GM19468 (cell line): ENCODE results near the gene POLR2F.
"Not testable (repeated sequence)": the region's sequence is repeated elsewhere in the genome, so short reads cannot be mapped to it uniquely, and the experiment has no call there.

Experiments used
- ATAC-seq: cut with Tn5 transposase; IDR thresholded peaks from one replicate; pipeline ENCODE4 v1.9.1; 2021; ENCODE audit warnings: mild to moderate bottlenecking, moderate library complexity, moderate number of reproducible peaks; ENCODE audit not compliant: unreplicated experiment; ENCODE audit errors: extremely low read depth

Gene POLR2F

DNA sequence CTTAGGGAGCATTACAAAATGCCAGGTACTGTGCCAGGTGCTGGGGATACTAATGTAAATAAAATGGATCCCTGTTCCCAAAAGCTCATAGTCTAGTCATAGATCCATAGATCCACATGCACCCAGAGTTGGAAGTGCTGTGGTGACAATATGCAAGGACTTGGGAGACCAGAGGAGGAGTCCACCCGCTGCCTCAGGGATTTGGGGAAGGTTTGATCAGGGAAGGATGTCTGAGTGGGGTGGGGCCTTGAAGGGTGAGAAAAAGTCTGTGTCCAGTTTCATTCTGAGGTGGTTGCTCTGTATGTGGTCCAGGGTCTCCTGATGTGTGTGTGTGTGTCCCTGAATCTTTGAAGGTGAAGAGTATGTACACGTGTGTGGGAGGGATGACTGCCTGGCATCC is 21.7 kb downstream of the POLR2F start:
- ATAC-seq = no peak

DNA sequence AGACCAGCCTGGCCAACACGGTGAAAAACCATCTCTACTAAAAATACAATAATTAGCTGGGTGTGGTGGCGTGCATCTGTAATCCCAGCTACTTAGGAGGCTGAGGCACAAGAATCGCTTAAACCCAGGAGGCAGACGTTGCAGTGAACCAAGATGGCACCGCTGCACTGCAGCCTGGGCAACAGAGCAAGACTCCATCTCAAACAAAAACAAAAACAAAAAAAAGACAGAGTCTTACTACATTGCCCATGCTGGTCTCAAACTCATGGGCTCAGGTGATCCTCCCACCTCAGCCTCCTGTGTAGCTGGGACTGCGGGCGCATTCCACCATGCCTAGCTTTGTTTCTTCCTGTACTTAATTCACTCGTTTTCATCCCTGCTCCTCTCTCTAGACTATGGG is 22.5 kb downstream of the POLR2F start:
- not testable (repeated sequence) for ATAC-seq

DNA sequence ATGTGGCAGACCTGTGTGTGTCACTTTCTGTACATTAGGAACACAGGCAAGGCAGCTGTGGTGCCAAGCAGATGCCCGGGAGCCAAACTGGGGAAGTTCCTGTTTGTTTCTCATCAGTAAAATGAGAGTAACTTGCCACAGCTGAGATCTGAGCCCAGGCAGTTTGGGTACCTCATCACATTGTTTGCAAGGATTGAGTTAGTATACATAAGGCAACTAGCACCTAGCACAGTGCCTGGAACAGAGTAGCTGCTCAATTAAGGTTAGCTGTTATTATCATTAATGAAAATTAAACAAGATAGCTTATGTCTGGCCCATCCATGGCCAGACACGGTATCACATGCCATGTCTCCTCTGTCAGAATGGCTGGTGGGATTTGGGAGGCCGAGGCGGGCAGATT is 23.0 kb downstream of the POLR2F start:
- no peak for ATAC-seq

DNA sequence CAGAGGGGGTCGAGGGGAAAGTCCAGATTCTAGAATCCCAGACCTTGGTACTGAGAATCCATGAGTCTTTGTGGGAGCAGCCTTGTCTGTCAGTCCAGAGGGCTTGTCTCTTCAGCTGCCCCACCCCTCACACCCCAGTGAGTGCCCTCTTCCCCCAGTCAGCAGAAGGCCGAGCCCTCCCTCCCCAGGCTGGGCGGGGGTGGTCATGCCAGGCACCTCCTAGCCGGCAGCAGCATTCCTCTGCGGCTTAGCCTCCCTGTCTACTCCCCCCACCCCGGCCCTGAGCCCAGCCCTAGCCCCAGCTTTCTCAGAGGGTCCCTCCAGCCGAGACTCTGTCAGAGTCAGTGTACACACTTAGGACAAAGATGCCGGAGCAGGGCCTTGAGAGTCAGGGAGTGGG is 26.3 kb downstream of the POLR2F start:
- no peak for ATAC-seq

DNA sequence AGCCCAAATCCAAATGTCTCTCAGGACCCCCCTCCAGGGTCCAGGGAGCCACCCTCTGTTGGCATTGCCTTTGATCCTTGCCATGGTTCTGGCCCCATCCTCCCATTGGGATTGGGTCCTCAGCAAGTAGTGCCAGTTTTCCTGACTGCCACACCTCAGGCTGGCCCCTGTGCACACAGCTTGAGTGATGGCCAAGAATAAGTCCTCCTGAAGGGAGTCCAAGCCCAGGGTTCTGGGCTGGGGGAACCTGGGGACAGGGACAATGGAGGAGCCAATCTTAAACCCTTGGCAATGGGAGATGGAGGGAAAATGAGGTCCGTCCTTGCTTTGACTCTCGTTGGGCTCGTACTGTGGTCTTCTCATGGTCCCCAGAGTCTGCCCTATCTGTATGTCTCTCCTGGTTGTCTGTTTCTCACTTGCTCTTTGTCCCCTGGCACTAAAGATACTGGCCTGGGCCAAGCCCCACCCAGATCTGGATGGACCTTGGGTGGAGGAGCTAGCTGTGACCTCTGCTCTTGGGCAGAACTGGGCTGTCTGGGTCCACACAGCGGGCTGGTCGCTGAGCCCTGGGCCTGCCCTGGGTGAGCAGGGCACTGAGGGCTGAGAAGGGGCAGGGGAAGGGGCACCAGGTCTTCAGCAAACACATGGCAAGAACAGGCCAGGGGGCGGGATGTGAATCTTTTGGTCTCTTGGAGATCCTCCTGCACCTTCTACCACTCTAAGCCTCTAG is 27.9 kb downstream of the POLR2F start:
- ATAC-seq = no peak

DNA sequence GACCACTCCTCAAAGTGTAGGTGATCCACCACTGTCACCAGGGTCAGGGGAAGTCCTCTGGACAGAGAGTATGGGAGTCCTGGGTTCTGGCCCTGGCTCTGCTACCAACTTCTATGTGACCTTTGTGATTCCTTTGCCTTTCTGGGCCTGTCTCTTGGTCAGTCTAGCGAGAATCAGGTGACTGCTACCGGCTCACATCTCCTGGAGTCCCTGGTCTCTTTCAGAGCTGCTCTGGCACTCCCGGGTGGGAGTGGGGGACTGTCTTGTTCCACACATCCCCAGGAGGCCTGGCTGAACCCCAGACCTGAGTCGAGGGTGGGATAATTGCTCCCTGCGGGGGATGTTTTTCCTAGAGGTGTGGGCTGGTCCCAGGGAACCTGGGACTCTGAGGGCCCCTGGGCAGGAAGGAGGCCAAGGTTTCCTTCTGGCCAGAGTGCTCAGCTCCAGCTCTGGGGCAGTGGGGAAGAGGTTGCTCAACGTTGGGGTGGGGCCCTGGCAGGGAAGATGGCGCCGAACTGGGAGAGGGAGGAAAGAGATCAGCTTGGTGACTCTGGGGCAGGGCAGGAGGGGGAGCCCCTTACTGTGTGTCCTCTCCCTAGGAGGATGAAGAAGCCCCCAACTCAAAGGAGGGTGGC is 28.8 kb downstream of the POLR2F start:
- no peak for ATAC-seq

DNA sequence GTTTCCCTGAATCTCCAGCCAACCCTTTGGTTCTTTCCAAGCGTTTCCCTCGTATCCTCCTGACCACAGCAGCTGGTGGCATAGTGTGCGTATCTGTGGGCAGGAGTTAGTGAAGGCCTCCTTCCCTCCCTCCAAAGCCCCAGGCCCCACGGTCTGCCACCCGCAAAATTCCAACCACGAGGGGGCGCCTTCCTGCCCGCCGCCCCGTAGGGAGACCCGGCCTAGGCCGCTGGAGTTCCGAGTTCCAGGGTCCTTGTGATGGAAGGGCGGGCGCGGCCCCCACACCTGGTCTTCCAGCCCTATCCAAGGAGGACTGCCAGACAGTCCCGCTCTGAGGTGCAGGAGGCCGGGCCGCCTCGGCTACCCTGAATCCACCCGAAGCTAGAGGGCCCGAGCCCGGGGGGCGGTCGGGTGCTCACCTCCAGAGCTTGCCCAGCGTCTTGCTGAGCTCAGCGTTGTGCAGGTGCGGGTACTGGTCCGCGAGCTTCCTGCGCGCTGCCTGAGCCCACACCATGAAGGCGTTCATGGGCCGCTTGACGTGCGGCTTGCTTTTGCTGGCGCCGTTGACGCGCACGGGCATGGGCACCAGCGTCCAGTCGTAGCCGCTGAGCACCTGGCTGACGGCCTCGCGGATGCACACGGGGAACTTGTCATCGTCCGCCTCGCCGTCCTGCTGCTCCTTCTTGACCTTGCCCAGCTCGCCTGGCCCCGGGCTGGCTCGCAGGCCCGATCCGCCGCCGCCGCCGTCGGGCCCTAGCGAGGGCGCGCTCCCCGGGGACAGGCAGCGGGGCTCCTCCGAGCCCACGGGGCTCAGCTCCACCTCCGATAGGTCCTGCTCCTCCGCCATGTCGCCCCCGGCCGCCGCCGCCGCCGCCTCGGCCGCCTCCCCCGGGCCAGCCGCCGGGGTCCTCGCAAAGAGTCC is 29.7 kb downstream of the POLR2F start:
- no peak for ATAC-seq

DNA sequence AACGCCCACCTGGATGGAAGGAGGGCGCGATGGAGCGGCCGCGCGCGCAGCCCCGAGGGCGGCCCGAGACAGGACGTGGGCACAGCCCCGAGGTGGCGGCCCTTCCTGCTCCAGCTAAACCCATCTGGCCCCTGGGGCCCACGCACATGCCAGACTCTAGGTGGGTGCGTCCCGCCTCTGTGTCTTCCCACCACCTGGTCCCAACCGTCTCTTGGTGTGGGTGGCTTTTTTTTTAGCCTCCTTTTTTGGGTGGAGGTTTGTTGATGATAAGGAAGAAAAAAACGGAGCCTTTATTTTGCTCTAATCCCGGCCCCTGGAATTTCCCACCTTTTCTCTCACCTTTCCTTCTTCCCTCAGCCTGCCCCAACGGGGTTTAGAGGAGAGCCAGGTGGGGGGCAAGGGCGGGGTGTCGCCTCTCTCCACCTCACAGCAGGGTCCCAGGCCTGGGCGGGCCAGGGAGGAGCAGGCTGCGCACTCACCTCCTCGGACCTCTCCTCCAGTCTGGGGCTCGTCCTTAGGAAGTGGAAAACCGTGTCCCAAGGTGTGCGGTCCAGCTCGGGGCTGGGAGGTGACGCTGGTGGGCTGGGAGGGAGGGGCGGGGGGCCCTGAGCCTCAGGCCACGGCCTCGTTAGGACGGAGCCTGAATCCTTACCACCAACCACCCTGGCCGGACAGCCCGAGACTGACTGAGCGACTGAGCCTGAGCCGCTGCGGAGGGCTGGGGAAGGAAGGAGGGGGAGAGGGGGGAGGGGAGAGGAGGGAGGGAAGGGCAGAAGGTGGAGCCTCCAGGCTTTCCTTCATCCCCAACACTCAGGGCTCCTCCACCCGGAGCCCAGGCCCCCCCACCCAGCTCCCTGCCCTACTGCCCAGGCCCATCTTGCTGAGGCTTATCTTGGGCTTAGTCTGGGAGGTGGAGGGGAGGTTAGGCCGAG is 30.6 kb downstream of the POLR2F start, which contains the start of gene SOX10:
TSS of gene SOX10 (minus strand) at position 696 of the 932 bp plus-strand sequence. CDS start 771 bp downstream, outside the sequence.
- ATAC-seq = no peak

DNA sequence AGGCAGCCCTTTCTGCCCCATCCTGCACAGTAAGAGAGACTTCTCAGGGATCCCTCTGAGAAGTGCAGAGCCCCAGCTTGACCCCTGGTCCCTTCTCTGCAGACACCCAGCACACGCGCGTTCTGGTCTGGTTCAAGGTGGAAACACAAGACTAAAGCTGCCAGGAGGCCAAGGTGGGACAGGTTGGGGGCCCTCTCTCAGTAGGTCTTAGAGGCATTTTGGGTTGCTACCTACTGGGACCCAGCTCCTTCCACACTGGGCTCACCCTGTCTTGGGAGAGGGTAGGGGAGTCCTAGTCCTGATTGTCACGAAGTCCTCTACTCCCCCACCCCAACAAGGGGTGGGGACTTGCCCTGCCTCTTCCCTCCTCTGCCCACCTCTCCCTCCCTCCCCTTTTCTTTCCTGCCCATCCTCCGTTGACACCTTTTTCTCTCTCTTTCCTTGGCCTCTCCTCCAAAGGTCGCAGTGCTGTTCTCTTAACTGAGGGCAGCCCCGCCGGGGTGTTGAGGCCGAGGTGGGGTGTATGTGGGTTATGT is 31.6 kb downstream of the POLR2F start:
- ATAC-seq = no peak

DNA sequence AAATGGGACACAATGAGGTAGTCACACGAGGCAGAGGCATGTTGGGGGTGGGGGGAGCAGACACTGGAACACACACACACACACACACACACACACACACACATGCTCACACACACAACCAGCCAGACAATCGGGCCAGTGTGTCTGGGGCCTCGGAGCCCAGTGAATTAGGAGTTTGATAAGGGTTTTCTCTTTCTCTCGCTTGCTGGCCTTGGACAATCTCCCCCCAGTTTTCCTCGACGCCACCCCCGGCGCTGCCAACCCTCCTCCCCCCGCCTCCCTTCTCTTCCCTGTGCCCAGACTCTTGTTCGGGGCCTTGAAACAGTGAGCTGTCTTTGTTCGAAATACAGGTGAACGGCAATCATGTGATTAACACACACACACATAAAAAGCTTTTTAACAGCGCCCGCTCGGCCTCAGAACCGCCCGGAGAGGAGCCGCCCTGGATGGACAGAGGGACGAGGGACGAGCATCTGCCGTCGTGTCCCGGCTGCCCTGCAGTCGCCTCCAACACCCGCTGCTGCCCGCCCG is 32.3 kb downstream of the POLR2F start:
- no peak for ATAC-seq

DNA sequence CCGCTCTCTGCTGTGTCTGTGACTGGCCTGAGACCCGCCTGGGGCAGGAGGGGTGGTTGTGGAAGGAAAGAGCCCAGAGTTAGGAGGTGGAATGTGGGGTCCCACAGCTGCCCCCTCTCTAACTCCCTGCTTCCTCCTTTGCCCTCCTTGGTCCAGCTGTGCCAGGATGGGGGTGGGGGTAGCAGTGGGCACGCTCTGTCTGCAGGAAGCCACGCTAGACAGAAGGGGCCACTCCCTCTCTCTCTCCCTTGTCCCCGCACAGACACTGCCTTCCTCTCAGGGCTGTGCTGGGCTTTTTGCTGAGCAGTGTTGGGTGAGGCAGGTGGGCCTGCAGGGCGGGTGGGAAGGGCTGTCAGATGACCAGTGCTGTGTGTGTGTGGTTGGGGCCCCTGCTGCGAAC is 32.9 kb downstream of the POLR2F start:
- no peak for ATAC-seq

DNA sequence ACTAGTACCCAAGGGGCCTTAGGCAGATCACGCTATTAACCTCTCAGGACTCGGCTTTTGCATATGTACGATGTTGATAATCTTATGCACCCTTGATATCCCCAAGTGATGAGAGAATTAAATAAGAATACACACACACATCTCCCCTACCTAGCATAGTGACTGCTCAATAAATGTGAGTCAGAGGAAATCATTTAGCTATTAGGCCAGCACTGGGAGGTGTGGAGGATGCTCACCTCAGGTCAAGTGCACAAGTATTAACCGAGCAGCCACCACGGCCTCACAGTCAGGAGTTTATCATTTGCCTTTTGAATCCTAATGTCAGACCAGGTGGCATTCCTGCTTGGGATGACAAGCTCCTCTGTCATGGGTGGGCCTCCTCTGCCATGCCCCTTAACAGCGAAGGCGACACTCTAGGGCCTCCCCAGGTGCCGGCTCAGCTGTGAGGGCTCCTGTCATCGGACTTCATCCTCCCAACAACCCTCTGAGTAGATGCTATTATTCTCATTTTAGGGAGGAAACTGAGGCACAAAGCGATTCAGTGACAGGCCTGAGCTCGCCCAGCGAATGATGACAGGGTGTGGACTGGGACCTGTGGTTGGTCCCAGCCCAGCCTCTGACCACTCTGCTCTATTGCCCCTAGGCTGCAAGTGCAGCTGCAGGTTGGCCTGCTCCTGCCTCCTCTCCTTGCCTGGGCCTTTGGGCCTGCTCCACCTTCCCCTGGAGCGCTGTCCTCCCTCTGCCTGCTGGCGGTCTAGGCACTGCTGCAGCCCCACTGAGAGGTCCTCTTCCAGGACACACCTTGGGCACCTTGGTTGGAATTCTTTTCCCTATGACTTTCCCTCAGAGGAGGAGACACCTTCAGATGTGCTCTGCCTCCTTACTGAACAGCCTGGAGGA is 35.9 kb downstream of the POLR2F start:
- ATAC-seq = no peak

DNA sequence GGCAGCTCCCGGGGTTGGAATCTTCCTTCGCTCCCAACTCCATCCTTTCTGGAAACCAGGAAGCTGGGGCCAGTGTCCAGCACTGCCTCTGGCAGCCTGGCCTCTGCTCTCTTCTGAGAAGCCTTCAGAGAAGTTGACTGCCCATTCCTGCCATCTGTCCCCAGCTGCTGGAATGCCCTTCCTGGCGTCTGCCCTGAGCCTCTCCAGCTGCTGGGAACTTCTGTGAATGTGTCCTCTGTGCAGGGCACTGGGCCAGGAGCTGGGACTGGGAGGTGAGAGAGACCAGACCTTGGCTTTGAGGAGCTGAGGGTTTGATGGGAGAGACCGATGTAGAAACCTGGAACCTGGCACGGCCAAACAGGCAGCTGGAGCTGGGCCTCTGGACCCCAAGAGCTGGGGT is 36.8 kb downstream of the POLR2F start:
- no peak for ATAC-seq

DNA sequence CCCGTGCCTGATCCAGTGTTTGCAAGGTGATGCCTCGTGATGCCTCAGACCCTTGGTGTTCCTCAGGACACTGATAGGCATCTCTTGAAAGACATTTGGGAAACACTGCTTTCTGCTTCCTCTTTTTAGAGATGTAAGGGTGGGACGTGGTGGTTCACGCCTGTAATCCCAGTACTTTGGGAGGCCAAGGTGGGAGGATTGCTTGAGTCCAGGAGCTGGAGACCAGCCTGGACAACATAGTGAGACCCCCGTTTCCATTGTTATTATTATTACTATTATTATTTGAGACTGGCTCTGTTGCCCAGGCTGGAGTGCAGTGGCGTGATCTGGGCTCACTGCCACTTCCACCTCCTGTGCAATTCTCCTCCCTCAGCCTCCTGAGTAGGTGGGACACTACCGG is 37.4 kb downstream of the POLR2F start:
- ATAC-seq = no peak

DNA sequence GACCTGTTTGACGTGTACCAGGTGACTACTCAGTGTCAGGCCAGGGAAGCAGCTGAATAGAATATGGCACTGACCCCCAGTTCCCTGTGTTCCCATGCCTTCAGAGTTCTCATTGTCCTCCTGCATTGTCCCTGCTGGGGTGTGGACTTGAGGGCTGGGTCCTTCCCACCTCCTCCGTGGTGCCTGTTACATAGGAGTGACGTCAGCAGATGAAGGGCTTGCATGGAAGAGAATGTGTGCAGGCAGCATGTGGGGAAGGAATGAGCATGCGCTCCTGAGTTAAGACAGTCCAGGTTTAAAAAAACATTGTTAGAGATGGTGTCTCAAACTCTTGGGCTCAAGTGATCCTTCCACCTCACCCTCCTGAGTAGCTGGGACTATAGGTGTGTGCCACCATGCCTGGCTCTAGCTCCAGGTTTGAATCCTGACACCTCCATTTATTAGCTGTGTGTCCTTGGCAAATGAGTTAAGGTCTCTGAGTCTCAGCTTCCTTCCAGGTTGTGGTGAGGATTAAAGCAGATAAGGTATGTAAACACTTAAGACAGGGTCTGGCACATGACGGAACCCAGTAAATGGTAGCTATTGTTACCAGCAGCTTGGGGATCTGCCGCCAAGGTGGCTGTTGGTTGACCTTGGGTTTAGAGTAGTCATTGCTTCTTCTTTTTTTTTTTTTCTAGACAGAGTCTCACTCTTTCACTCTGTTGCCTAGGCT is 38.4 kb downstream of the POLR2F start:
- ATAC-seq = no peak

DNA sequence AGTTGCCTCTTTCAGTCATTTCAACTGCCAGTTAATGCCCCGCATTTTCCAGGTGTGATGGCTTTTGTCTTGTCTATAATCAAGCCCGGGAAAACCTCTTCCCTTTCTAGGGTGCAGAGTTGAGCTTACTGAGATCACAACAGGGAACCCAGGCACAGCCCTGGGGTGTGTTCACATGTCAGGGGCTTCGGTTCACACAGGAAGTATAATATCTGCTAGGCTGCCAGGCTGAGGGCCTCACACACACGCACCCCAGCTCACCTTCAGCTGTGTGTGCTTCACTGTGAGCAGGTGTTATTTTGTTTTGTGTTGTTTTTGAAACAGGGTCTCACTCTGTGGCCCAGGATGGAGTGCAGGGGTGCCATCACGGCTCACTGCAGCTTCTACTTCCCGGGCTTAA is 40.5 kb downstream of the POLR2F start:
- no peak for ATAC-seq

DNA sequence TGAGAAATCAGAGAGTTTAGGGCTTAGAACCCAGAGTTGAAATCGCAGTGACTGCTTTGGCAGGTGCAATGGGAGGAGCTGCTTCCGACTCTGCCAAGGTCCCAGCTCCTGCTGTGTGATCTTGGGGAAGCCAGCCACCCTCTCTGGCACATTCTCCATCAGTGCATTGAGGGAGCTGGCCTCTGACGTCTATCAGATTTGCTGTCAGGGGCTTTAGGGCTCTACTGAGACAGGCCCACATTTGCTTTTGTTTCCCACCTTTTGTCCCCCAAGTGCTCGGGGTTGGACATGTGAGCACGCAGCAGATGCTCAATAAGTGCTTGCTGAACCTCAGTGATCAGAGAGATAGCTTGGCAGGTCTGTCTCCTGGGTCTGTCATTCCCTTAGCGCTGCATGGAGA is 41.5 kb downstream of the POLR2F start:
- no peak for ATAC-seq

DNA sequence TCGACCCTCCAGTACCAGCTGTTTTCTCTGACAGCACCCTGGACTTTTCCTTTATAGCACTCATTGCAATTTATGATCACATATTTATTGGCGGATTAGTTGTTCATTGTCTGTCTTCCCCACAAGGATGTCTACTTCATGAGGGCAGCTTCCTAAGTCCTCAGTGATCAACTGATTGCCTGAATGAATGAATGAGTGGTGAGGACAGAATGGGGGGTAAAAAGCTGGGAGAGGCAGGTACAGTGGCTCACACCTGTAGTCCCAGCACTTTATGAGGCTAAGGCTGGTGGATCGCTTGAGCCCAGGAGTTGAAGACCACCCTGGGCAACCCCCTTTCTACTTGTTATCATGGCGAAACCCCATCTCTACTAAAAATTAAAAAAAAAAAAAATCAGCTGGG is 42.0 kb downstream of the POLR2F start:
- ATAC-seq = no peak
